Subcutaneous abdominal adipose tissue (tissue), 5 donors: ENCODE data around the gene ARHGEF17.

Source experiments
- H3K27ac ChIP-seq: one replicate; pipeline ENCODE4 v1.7.0; 2013; ENCODE audit warnings: low read depth, mild to moderate bottlenecking, inconsistent platforms, low read length, moderate library complexity
- H3K27me3 ChIP-seq, 5 donors: one replicate each; pipeline ENCODE4 v1.7.0; 2013; ENCODE audit warnings: low read length in 5 of 5, inconsistent platforms in 1 of 5; ENCODE audit not compliant: control insufficient read depth in 5 of 5, insufficient read depth in 4 of 5
- H3K36me3 ChIP-seq, 5 donors: one replicate each; pipeline ENCODE4 v1.7.0; 2013; ENCODE audit warnings: low read length in 5 of 5; ENCODE audit not compliant: control insufficient read depth in 5 of 5, insufficient read depth in 5 of 5
- H3K4me1 ChIP-seq, 5 donors: one replicate each; pipeline ENCODE4 v1.7.0; 2013; ENCODE audit warnings: low read length in 5 of 5, mild to moderate bottlenecking in 3 of 5, moderate library complexity in 1 of 5; ENCODE audit not compliant: control insufficient read depth in 5 of 5, insufficient read depth in 5 of 5
- H3K4me3 ChIP-seq, 5 donors: one replicate each; pipeline ENCODE4 v1.7.0; 2013; ENCODE audit warnings: low read length in 5 of 5, low read depth in 1 of 5
- H3K9ac ChIP-seq, 5 donors: one replicate each; pipeline ENCODE4 v1.7.0; 2013; ENCODE audit warnings: low read length in 5 of 5, mild to moderate bottlenecking in 4 of 5, moderate library complexity in 3 of 5
- H3K9me3 ChIP-seq, 5 donors: one replicate each; pipeline ENCODE4 v1.7.0; 2013; ENCODE audit warnings: low read length in 5 of 5; ENCODE audit not compliant: control insufficient read depth in 5 of 5
- donor health status: healthy.
- donor health status: healthy.
- donor health status: healthy.
- donor health status: healthy.
- donor health status: healthy.

The ARHGEF17 gene

GRCh38 chr11:73312036-73312435 is 4.0 kb downstream of the ARHGEF17 start:
- Histone ChIP-seq H3K27me3 (no peaks in the 10 kb centered on the region), H3K9me3 (no peaks in the 10 kb centered on the region), H3K9ac (peak overlapping the region in 4 of 5 donors; percentile 0 to 71 (median 21)), H3K4me1 (peaks cover 14 to 96% (median 89%) of the 10 kb centered on the region in 5 donors), H3K4me3 (peak overlapping the region in 4 of 5 donors; percentile 62 to 82 (median 74)), H3K27ac (peak overlapping the region; percentile 72), H3K36me3 (peaks cover 0 to 3% (median 0%) of the 10 kb centered on the region in 5 donors)

- Histone ChIP-seq H3K27ac (peak overlapping the region; percentile 72), H3K4me3 (peak overlapping the region; percentile 10 to 82 (median 74)), H3K27me3 (no peaks in the 10 kb centered on the region), H3K9me3 (no peaks in the 10 kb centered on the region), H3K4me1 (peaks cover 18 to 99% (median 92%) of the 10 kb centered on the region in 5 donors), H3K36me3 (peaks cover 0 to 3% (median 0%) of the 10 kb centered on the region in 5 donors), H3K9ac (peak overlapping the region in 4 of 5 donors; percentile 8 to 73 (median 42))
These were observed 4.8 kb downstream of the ARHGEF17 start for GRCh38 chr11:73312851-73313327.

GRCh38 chr11:73313652-73314051 is 5.6 kb downstream of the ARHGEF17 start:
- peak overlapping the region; percentile 14 to 73 (median 49) for H3K9ac ChIP-seq
- H3K36me3 ChIP-seq, result peaks cover 0 to 3% (median 0%) of the 10 kb centered on the region in 5 donors
- no peaks in the 10 kb centered on the region for H3K9me3 ChIP-seq
- H3K27ac ChIP-seq, result peak overlapping the region; percentile 72
- H3K4me3 ChIP-seq, result peak overlapping the region in 4 of 5 donors; percentile 40 to 82 (median 74)
- H3K27me3 ChIP-seq, result no peaks in the 10 kb centered on the region
- peaks cover 18 to 99% (median 93%) of the 10 kb centered on the region in 5 donors for H3K4me1 ChIP-seq

GRCh38 chr11:73314117-73314961 is 6.3 kb downstream of the ARHGEF17 start:
- H3K4me3 ChIP-seq, result peak overlapping the region in 4 of 5 donors; percentile 54 to 82 (median 74)
- H3K4me1 ChIP-seq, result peaks cover 18 to 97% (median 89%) of the 10 kb centered on the region in 5 donors
- no peaks in the 10 kb centered on the region for H3K9me3 ChIP-seq
- peak overlapping the region in 4 of 5 donors; percentile 35 to 73 (median 60) for H3K9ac ChIP-seq
- peaks cover 0 to 3% (median 0%) of the 10 kb centered on the region in 5 donors for H3K36me3 ChIP-seq
- H3K27me3 ChIP-seq, result no peaks in the 10 kb centered on the region
- H3K27ac ChIP-seq, result peak overlapping the region; percentile 72

GRCh38 chr11:73315293-73316020 is 7.4 kb downstream of the ARHGEF17 start:
- Histone ChIP-seq H3K4me1 (peaks cover 18 to 94% (median 81%) of the 10 kb centered on the region in 5 donors), H3K4me3 (peak overlapping the region in 1 of 5 donors; percentile 30), H3K36me3 (peaks cover 0 to 3% (median 0%) of the 10 kb centered on the region in 5 donors), H3K27ac (peak overlapping the region; percentile 72), H3K9ac (peak overlapping the region in 3 of 5 donors; percentile 12 to 49 (median 42)), H3K9me3 (no peaks in the 10 kb centered on the region), H3K27me3 (no peaks in the 10 kb centered on the region)

GRCh38 chr11:73316422-73316821 is 8.3 kb downstream of the ARHGEF17 start:
- Histone ChIP-seq H3K36me3 (peaks cover 0 to 2% (median 0%) of the 10 kb centered on the region in 5 donors), H3K4me1 (peaks cover 23 to 94% (median 77%) of the 10 kb centered on the region in 5 donors), H3K4me3 (peak overlapping the region in 1 of 5 donors; percentile 2), H3K9ac (peak overlapping the region in 2 of 5 donors; percentile 3 to 14), H3K9me3 (no peaks in the 10 kb centered on the region), H3K27ac (peak overlapping the region; percentile 71), H3K27me3 (no peaks in the 10 kb centered on the region)

- Histone ChIP-seq H3K9ac (peak overlapping the region in 3 of 5 donors; percentile 32 to 80 (median 43)), H3K9me3 (no peaks in the 10 kb centered on the region), H3K27ac (peak overlapping the region; percentile 71), H3K27me3 (no peaks in the 10 kb centered on the region), H3K4me3 (peak overlapping the region in 1 of 5 donors; percentile 11), H3K4me1 (peaks cover 21 to 94% (median 77%) of the 10 kb centered on the region in 5 donors), H3K36me3 (peaks cover 0 to 2% (median 0%) of the 10 kb centered on the region in 5 donors)
These were observed 9.3 kb downstream of the ARHGEF17 start for GRCh38 chr11:73317373-73317772.

- Histone ChIP-seq H3K4me3 (peak overlapping the region in 1 of 5 donors; percentile 6), H3K4me1 (peaks cover 18 to 94% (median 77%) of the 10 kb centered on the region in 5 donors), H3K9ac (peak overlapping the region in 3 of 5 donors; percentile 32 to 80 (median 43)), H3K27ac (peak overlapping the region; percentile 71), H3K36me3 (peaks cover 0 to 2% (median 0%) of the 10 kb centered on the region in 5 donors), H3K27me3 (no peaks in the 10 kb centered on the region), H3K9me3 (no peaks in the 10 kb centered on the region)
These were observed 9.7 kb downstream of the ARHGEF17 start for GRCh38 chr11:73317803-73318202.

GRCh38 chr11:73318501-73319011 is 10.5 kb downstream of the ARHGEF17 start:
- H3K4me3 ChIP-seq, result peak overlapping the region in 1 of 5 donors; percentile 6

More at GRCh38 chr11:73318501-73319011, 10.5 kb downstream of the ARHGEF17 start:
- H3K27ac ChIP-seq, result peak overlapping the region; percentile 71
- H3K4me1 ChIP-seq, result peaks cover 21 to 94% (median 77%) of the 10 kb centered on the region in 5 donors
- H3K27me3 ChIP-seq, result no peaks in the 10 kb centered on the region
- no peaks in the 10 kb centered on the region for H3K9me3 ChIP-seq
- no peak overlapping the region for H3K9ac ChIP-seq
- peaks cover 0 to 2% (median 0%) of the 10 kb centered on the region in 5 donors for H3K36me3 ChIP-seq
